ENCODE measurements around the gene FUZ.

FUZ gene

GRCh38 chr19:49812997-49813861 is at the start of gene FUZ:
Gene FUZ, minus strand, starts transcription at chr19:49813292. Its CDS starts 186 bp downstream, at chr19:49813106.
- DNase-seq (ENCODE audit: low read depth), result peak; percentile 99

- DNase-seq (ENCODE audit: low read depth), result no peak
Observed at GRCh38 chr19:49862391-49863253, 49.5 kb upstream of the FUZ start.

GRCh38 chr19:49861541-49862378 is 48.7 kb upstream of the FUZ start:
- no peak for DNase-seq (ENCODE audit: low read depth)

GRCh38 chr19:49861107-49861506 is 48.0 kb upstream of the FUZ start:
- no peak for DNase-seq (ENCODE audit: low read depth)

- DNase-seq (ENCODE audit: low read depth), result no peak
Observed at GRCh38 chr19:49860336-49861102, 47.4 kb upstream of the FUZ start.

- no peak for DNase-seq (ENCODE audit: low read depth)
Observed at GRCh38 chr19:49859682-49860335, 46.7 kb upstream of the FUZ start.

- no peak for DNase-seq (ENCODE audit: low read depth)
Observed at GRCh38 chr19:49858088-49858985, 45.2 kb upstream of the FUZ start.

- no peak for DNase-seq (ENCODE audit: low read depth)
Observed at GRCh38 chr19:49857838-49858087, 44.7 kb upstream of the FUZ start.

GRCh38 chr19:49857061-49857837 is 44.2 kb upstream of the FUZ start:
- no peak for DNase-seq (ENCODE audit: low read depth)

GRCh38 chr19:49856574-49857021 is 43.5 kb upstream of the FUZ start:
- no peak for DNase-seq (ENCODE audit: low read depth)

GRCh38 chr19:49855676-49856573 is 42.8 kb upstream of the FUZ start:
- DNase-seq (ENCODE audit: low read depth), result no peak

GRCh38 chr19:49855277-49855675 is 42.2 kb upstream of the FUZ start:
- no peak for DNase-seq (ENCODE audit: low read depth)

- no peak for DNase-seq (ENCODE audit: low read depth)
Observed at GRCh38 chr19:49854378-49855263, 41.5 kb upstream of the FUZ start.

- no peak for DNase-seq (ENCODE audit: low read depth)
Observed at GRCh38 chr19:49853852-49854377, 40.8 kb upstream of the FUZ start.

GRCh38 chr19:49852631-49853126 is 39.6 kb upstream of the FUZ start:
- DNase-seq (ENCODE audit: low read depth), result no peak

- no peak for DNase-seq (ENCODE audit: low read depth)
Observed at GRCh38 chr19:49851456-49852259, 38.6 kb upstream of the FUZ start.

Data from CMK (cell line).